H9 (cell line): Measurements from ENCODE around the gene ALG10B. TPM values are rescaled to one million over a fixed set of nuclear protein-coding genes. Genes with fewer than 3 reads are reported as not detected.

Experiments used
- DNase-seq: peaks from one replicate; pipeline ENCODE4 v3.0.0-alpha.2; 2017
- H2AFZ ChIP-seq: one replicate; pipeline ENCODE4 v1.6.1; 2013; ENCODE audit warnings: mild to moderate bottlenecking, low read length, control low read depth, moderate library complexity
- H2AK5ac ChIP-seq: 2 replicates; pipeline ENCODE4 v1.6.1; 2013; ENCODE audit warnings: low read length, control low read depth, mixed read lengths; ENCODE audit not compliant: insufficient read length
- H2BK120ac ChIP-seq: one replicate; pipeline ENCODE4 v1.6.1; 2013; ENCODE audit warnings: low read depth, mild to moderate bottlenecking, low read length, control low read depth, inconsistent platforms; ENCODE audit not compliant: poor library complexity, severe bottlenecking
- H2BK12ac ChIP-seq: 2 replicates; pipeline ENCODE4 v1.6.1; 2013; ENCODE audit warnings: low read length, control low read depth, mixed read lengths, low read depth; ENCODE audit not compliant: insufficient read length
- H2BK15ac ChIP-seq: 2 replicates; pipeline ENCODE4 v1.6.1; 2013; ENCODE audit warnings: low read depth, low read length, control low read depth
- H2BK20ac ChIP-seq: one replicate; pipeline ENCODE4 v1.6.1; 2013; ENCODE audit warnings: low read depth, mild to moderate bottlenecking, low read length, control low read depth, inconsistent platforms; ENCODE audit not compliant: poor library complexity, severe bottlenecking
- H2BK5ac ChIP-seq: 2 replicates; pipeline ENCODE4 v1.6.1; 2013; ENCODE audit warnings: low read length, control low read depth, mixed read lengths; ENCODE audit not compliant: insufficient read length
- H3K14ac ChIP-seq: 2 replicates; pipeline ENCODE4 v1.6.1; 2013; ENCODE audit warnings: low read length, control low read depth; ENCODE audit not compliant: insufficient read depth
- H3K18ac ChIP-seq: 2 replicates; pipeline ENCODE4 v1.6.1; 2013; ENCODE audit warnings: low read depth, mild to moderate bottlenecking, mixed read lengths, low read length, control low read depth; ENCODE audit not compliant: insufficient read length
- H3K23ac ChIP-seq: 2 replicates; pipeline ENCODE4 v1.6.1; 2013; ENCODE audit warnings: low read length, control low read depth, mixed read lengths, low read depth; ENCODE audit not compliant: insufficient read length
- H3K23me2 ChIP-seq: 2 replicates; pipeline ENCODE4 v1.6.1; 2013; ENCODE audit warnings: low read depth, mild to moderate bottlenecking, mixed read lengths, low read length, control low read depth; ENCODE audit not compliant: insufficient read length, poor library complexity, severe bottlenecking
- H3K27ac ChIP-seq: 2 replicates; pipeline ENCODE4 v1.5.1; 2013; ENCODE audit warnings: low read length, control low read depth, mixed read lengths, low read depth; ENCODE audit not compliant: insufficient read length
- H3K27me3 ChIP-seq: 2 replicates; pipeline ENCODE4 v1.6.1; 2013; ENCODE audit warnings: low read length, control low read depth, inconsistent platforms; ENCODE audit not compliant: insufficient read depth
- H3K4ac ChIP-seq: 2 replicates; pipeline ENCODE4 v1.6.1; 2013; ENCODE audit warnings: low read depth, mild to moderate bottlenecking, control low read depth, inconsistent platforms, low read length, moderate library complexity
- H3K4me1 ChIP-seq: 2 replicates; pipeline ENCODE4 v1.6.1; 2013; ENCODE audit warnings: low read length, control low read depth, inconsistent platforms; ENCODE audit not compliant: insufficient read depth
- H3K4me2 ChIP-seq: 2 replicates; pipeline ENCODE4 v1.6.1; 2013; ENCODE audit warnings: low read length, control low read depth, mixed read lengths; ENCODE audit not compliant: insufficient read length, insufficient read depth
- H3K56ac ChIP-seq: 2 replicates; pipeline ENCODE4 v1.6.1; 2013; ENCODE audit warnings: low read depth, mild to moderate bottlenecking, mixed read lengths, low read length, control low read depth; ENCODE audit not compliant: insufficient read length
- H3K79me1 ChIP-seq: 2 replicates; pipeline ENCODE4 v1.6.1; 2013; ENCODE audit warnings: low read depth, mild to moderate bottlenecking, moderate library complexity, low read length, control low read depth, inconsistent platforms; ENCODE audit not compliant: insufficient read depth, poor library complexity, severe bottlenecking
- H3K79me2 ChIP-seq: 2 replicates; pipeline ENCODE4 v1.6.1; 2013; ENCODE audit warnings: low read length, control low read depth, inconsistent platforms; ENCODE audit not compliant: insufficient read depth
- H3K9ac ChIP-seq: 2 replicates; pipeline ENCODE4 v1.6.1; 2013; ENCODE audit warnings: low read length, control low read depth, mixed read lengths; ENCODE audit not compliant: insufficient read length; ENCODE audit errors: extremely low read depth
- H3K9me3 ChIP-seq: one replicate; pipeline ENCODE4 v1.6.1; 2013; ENCODE audit warnings: low read depth, low read length, inconsistent platforms; ENCODE audit not compliant: control insufficient read depth
- H3T11ph ChIP-seq: one replicate; pipeline ENCODE4 v1.6.1; 2013; ENCODE audit warnings: mild to moderate bottlenecking, low read length, control low read depth, inconsistent platforms
- H4K20me1 ChIP-seq: one replicate; pipeline ENCODE4 v1.6.1; 2013; ENCODE audit not compliant: control insufficient read depth, insufficient read length, insufficient read depth
- H4K5ac ChIP-seq: 2 replicates; pipeline ENCODE4 v1.6.1; 2013; ENCODE audit warnings: low read depth, mild to moderate bottlenecking, mixed read lengths, low read length, control low read depth; ENCODE audit not compliant: insufficient read length
- H4K8ac ChIP-seq: replicated peaks from 2 replicates; pipeline ENCODE4 v1.6.1; 2013; ENCODE audit warnings: low read length, control low read depth, mixed read lengths, low read depth; ENCODE audit not compliant: insufficient read length
- H4K91ac ChIP-seq: 2 replicates; pipeline ENCODE4 v1.6.1; 2013; ENCODE audit warnings: low read depth, mild to moderate bottlenecking, moderate library complexity, mixed read lengths, low read length, control low read depth; ENCODE audit not compliant: insufficient read length
- H3K27ac Mint-ChIP-seq, 3 experiments: 2 replicates in 2 of 3; 3 replicates in 1 of 3; pipeline ENCODE4 v1.8.0; 2020 to 2021; ENCODE audit warnings: mixed read lengths in 3 of 3, mild to moderate bottlenecking in 1 of 3, moderate library complexity in 1 of 3
- H3K27me3 Mint-ChIP-seq: 2 replicates; pipeline ENCODE4 v1.8.0; 2021; ENCODE audit warnings: low read depth, mild to moderate bottlenecking, moderate library complexity, mixed read lengths
- H3K36me3 Mint-ChIP-seq, 3 experiments: 2 replicates in 2 of 3; 3 replicates in 1 of 3; pipeline ENCODE4 v1.8.0; 2020 to 2021; ENCODE audit warnings: low read depth in 3 of 3, mixed read lengths in 3 of 3; ENCODE audit not compliant: insufficient read depth in 1 of 3
- H3K4me1 Mint-ChIP-seq, 2 experiments: 2 replicates each; pipeline ENCODE4 v1.8.0; 2020; ENCODE audit warnings: mixed read lengths in 2 of 2
- H3K4me3 Mint-ChIP-seq, 2 experiments: 2 replicates in 1 of 2; 3 replicates in 1 of 2; pipeline ENCODE4 v1.8.0; 2020 to 2021; ENCODE audit warnings: mild to moderate bottlenecking in 2 of 2, mixed read lengths in 2 of 2, moderate library complexity in 1 of 2
- H3K9me3 Mint-ChIP-seq, 2 experiments: 2 replicates in 1 of 2; 3 replicates in 1 of 2; pipeline ENCODE4 v1.8.0; 2020; ENCODE audit warnings: mild to moderate bottlenecking in 2 of 2, mixed read lengths in 2 of 2, moderate library complexity in 1 of 2
- CTCF ChIP-seq: fragments of 200-600 bp; sonication (generic); conservative IDR thresholded peaks from 3 replicates; pipeline ENCODE4 v1.8.0; 2021; ENCODE audit warnings: antibody characterized with exemption, mild to moderate bottlenecking
- WGBS: extraction: QIAGEN DNeasy Blood & Tissue Kit; methylation state at CpG from one replicate; pipeline ENCODE4 v1.1.7; 2013; ENCODE audit warnings: missing lambda C conversion rate, low lambda C conversion rate, mixed read lengths; ENCODE audit not compliant: insufficient read length; ENCODE audit errors: extremely low coverage; 5-methylcytosine and 5-hydroxymethylcytosine counted together
- total RNA-seq: library from RNA; stranded (reverse); gene quantifications from 2 replicates; pipeline ENCODE4 v1.2.1, GENCODE V29; 2021

ALG10B gene
- total RNA-seq, 1 experiment from 2014 or later = 6.8 TPM

GRCh38 chr12:38332814-38333213 lies 16.2 kb downstream of the ALG10B start:
- no peak overlapping the region for H4K5ac ChIP-seq
- no peak overlapping the region for H3T11ph ChIP-seq
- no peaks in the 10 kb centered on the region for H3K79me2 ChIP-seq
- H3K23ac ChIP-seq = no peak overlapping the region
- no peak overlapping the region for H4K91ac ChIP-seq
- Mint-ChIP-seq H3K27me3 (no peaks in the 10 kb centered on the region), H3K36me3 (peaks cover 12 to 18% (median 12%) of the 10 kb centered on the region in 3 experiments; a peak in 6 of 7 replicates), H3K4me1 (peaks cover 0 to 4% of the 10 kb centered on the region in 2 experiments; a peak in 1 of 4 replicates), H3K27ac (no peak overlapping the region), H3K9me3 (peaks cover 13 to 16% of the 10 kb centered on the region in 2 experiments), H3K4me3 (no peak overlapping the region)
- H3K18ac ChIP-seq = no peak overlapping the region
- no peak overlapping the region for H3K4ac ChIP-seq
- H3K4me1 ChIP-seq = no peaks in the 10 kb centered on the region
- no peak overlapping the region for H3K14ac ChIP-seq
- H3K9ac ChIP-seq = no peak overlapping the region
- H3K23me2 ChIP-seq = no peaks in the 10 kb centered on the region
- no peak overlapping the region for H2BK15ac ChIP-seq
- H4K8ac ChIP-seq = no peak overlapping the region
- DNase-seq = no peak
- H2BK120ac ChIP-seq = no peak overlapping the region
- no peaks in the 10 kb centered on the region for H3K79me1 ChIP-seq
- H3K56ac ChIP-seq = no peak overlapping the region
- H3K4me2 ChIP-seq = no peak overlapping the region
- no peak overlapping the region for H2BK12ac ChIP-seq
- WGBS = no CpG with 5 or more reads among the region's 1 CpG
- H2BK5ac ChIP-seq = no peak overlapping the region
- H3K27ac ChIP-seq = no peak overlapping the region
- H3K27me3 ChIP-seq = no peaks in the 10 kb centered on the region
- H2BK20ac ChIP-seq = no peak overlapping the region
- H2AK5ac ChIP-seq = no peak overlapping the region
- H3K9me3 ChIP-seq = no peaks in the 10 kb centered on the region
- no peaks in the 10 kb centered on the region for H4K20me1 ChIP-seq
- no peak overlapping the region for H2AFZ ChIP-seq
- no peak for TF ChIP-seq CTCF
